Mesendoderm (in vitro differentiated cells): Measurements from ENCODE around the gene IPCEF1.
"Not testable (repeated sequence)": the region's sequence is repeated elsewhere in the genome, so short reads cannot be mapped to it uniquely, and the experiment has no call there.

Experiments
- DNase-seq: peaks from one replicate; pipeline ENCODE4 v3.0.0; 2013
- H2AK5ac ChIP-seq: 2 replicates; pipeline ENCODE4 v1.6.1; 2013; ENCODE audit warnings: low read length, inconsistent platforms
- H2BK120ac ChIP-seq: 2 replicates; pipeline ENCODE4 v1.6.1; 2013; ENCODE audit warnings: low read depth, mild to moderate bottlenecking, low read length, moderate library complexity, mixed read lengths
- H2BK15ac ChIP-seq: replicated peaks from 2 replicates; pipeline ENCODE4 v1.6.1; 2013; ENCODE audit warnings: low read depth, mild to moderate bottlenecking, moderate library complexity
- H2BK5ac ChIP-seq: 2 replicates; pipeline ENCODE4 v1.6.1; 2013; ENCODE audit warnings: low read length, inconsistent platforms
- H3K18ac ChIP-seq: 2 replicates; pipeline ENCODE4 v1.6.1; 2013; ENCODE audit warnings: mild to moderate bottlenecking, low read length, mixed read lengths
- H3K23ac ChIP-seq: one replicate; pipeline ENCODE4 v1.6.1; 2013; ENCODE audit warnings: low read length
- H3K27ac ChIP-seq: 2 replicates; pipeline ENCODE4 v1.5.1; 2013; ENCODE audit warnings: low read depth, mild to moderate bottlenecking, inconsistent platforms, low read length, moderate library complexity
- H3K27me3 ChIP-seq: 2 replicates; pipeline ENCODE4 v1.6.1; 2013; ENCODE audit warnings: low read length, control low read depth, mild to moderate bottlenecking, inconsistent platforms; ENCODE audit not compliant: insufficient read depth, poor library complexity
- H3K36me3 ChIP-seq: 2 replicates; pipeline ENCODE4 v1.6.1; 2013; ENCODE audit warnings: low read length, inconsistent platforms; ENCODE audit not compliant: control insufficient read depth, insufficient read depth
- H3K4ac ChIP-seq: one replicate; pipeline ENCODE4 v1.6.1; 2013; ENCODE audit warnings: low read depth, mild to moderate bottlenecking, low read length, moderate library complexity
- H3K4me1 ChIP-seq: 2 replicates; pipeline ENCODE4 v1.6.1; 2013; ENCODE audit warnings: low read depth, low read length, inconsistent platforms; ENCODE audit not compliant: control insufficient read depth
- H3K4me2 ChIP-seq: 2 replicates; pipeline ENCODE4 v1.6.1; 2013; ENCODE audit warnings: low read length
- H3K4me3 ChIP-seq: 2 replicates; pipeline ENCODE4 v1.5.1; 2013; ENCODE audit warnings: mild to moderate bottlenecking, low read length
- H3K56ac ChIP-seq: one replicate; pipeline ENCODE4 v1.6.1; 2013; ENCODE audit warnings: low read length
- H3K79me1 ChIP-seq: 2 replicates; pipeline ENCODE4 v1.6.1; 2013; ENCODE audit warnings: low read length, inconsistent platforms
- H3K79me2 ChIP-seq: 2 replicates; pipeline ENCODE4 v1.6.1; 2013; ENCODE audit warnings: mild to moderate bottlenecking, low read length; ENCODE audit not compliant: control insufficient read depth, insufficient read depth
- H3K9ac ChIP-seq: 2 replicates; pipeline ENCODE4 v1.6.1; 2013; ENCODE audit warnings: low read length, inconsistent platforms
- H4K5ac ChIP-seq: one replicate; pipeline ENCODE4 v1.6.1; 2013; ENCODE audit warnings: low read length
- H4K8ac ChIP-seq: one replicate; pipeline ENCODE4 v1.6.1; 2013; ENCODE audit warnings: low read depth, mild to moderate bottlenecking, control low read depth, low read length, moderate library complexity
- WGBS: extraction: QIAGEN DNeasy Blood & Tissue Kit; methylation state at CpG from one replicate; pipeline ENCODE4 v1.1.7; 2013; ENCODE audit warnings: low lambda C conversion rate, missing lambda C conversion rate; ENCODE audit not compliant: insufficient coverage; ENCODE audit errors: extremely low coverage; 5-methylcytosine and 5-hydroxymethylcytosine counted together

IPCEF1 gene

GRCh38 chr6:154306696-154307095 lies 49.9 kb downstream of the IPCEF1 start:
- no peak overlapping the region for H2BK15ac ChIP-seq
- no peak overlapping the region for H2BK120ac ChIP-seq
- no peak overlapping the region for H3K27ac ChIP-seq
- H3K4me3 ChIP-seq, result no peak overlapping the region
- no peak overlapping the region for H3K23ac ChIP-seq
- no peaks in the 10 kb centered on the region for H3K27me3 ChIP-seq
- no peaks in the 10 kb centered on the region for H3K36me3 ChIP-seq
- no peak overlapping the region for H4K5ac ChIP-seq
- no peak overlapping the region for H3K4me2 ChIP-seq
- no peak overlapping the region for H3K9ac ChIP-seq
- H3K4me1 ChIP-seq, result no peaks in the 10 kb centered on the region
- H2AK5ac ChIP-seq, result no peak overlapping the region
- H2BK5ac ChIP-seq, result no peak overlapping the region
- DNase-seq, result no peak
- no peaks in the 10 kb centered on the region for H3K79me1 ChIP-seq
- no peak overlapping the region for H4K8ac ChIP-seq
- H3K4ac ChIP-seq, result no peak overlapping the region
- WGBS, result no CpG with 5 or more reads among the region's 4 CpGs
- H3K79me2 ChIP-seq, result no peaks in the 10 kb centered on the region
- H3K18ac ChIP-seq, result no peak overlapping the region
- no peak overlapping the region for H3K56ac ChIP-seq

GRCh38 chr6:154304191-154304590 lies 52.4 kb downstream of the IPCEF1 start:
- H2BK15ac ChIP-seq, result no peak overlapping the region
- H3K18ac ChIP-seq, result no peak overlapping the region
- no peak overlapping the region for H3K56ac ChIP-seq
- H3K79me2 ChIP-seq, result no peaks in the 10 kb centered on the region
- no peak overlapping the region for H3K4me2 ChIP-seq
- H4K5ac ChIP-seq, result no peak overlapping the region
- H2BK120ac ChIP-seq, result no peak overlapping the region
- H4K8ac ChIP-seq, result no peak overlapping the region
- WGBS, result no CpG with 5 or more reads among the region's 1 CpG
- no peaks in the 10 kb centered on the region for H3K4me1 ChIP-seq
- no peak overlapping the region for H3K23ac ChIP-seq
- no peak for DNase-seq
- H2BK5ac ChIP-seq, result no peak overlapping the region
- no peaks in the 10 kb centered on the region for H3K79me1 ChIP-seq
- H3K36me3 ChIP-seq, result no peaks in the 10 kb centered on the region
- no peaks in the 10 kb centered on the region for H3K27me3 ChIP-seq
- H3K9ac ChIP-seq, result no peak overlapping the region
- no peak overlapping the region for H2AK5ac ChIP-seq
- H3K4me3 ChIP-seq, result no peak overlapping the region
- H3K27ac ChIP-seq, result no peak overlapping the region
- no peak overlapping the region for H3K4ac ChIP-seq

- H3K79me2 ChIP-seq, H2AK5ac ChIP-seq, H3K4me2 ChIP-seq, DNase-seq, H2BK120ac ChIP-seq, H3K4ac ChIP-seq, H3K18ac ChIP-seq, H3K27me3 ChIP-seq, H3K23ac ChIP-seq, H4K8ac ChIP-seq, H3K9ac ChIP-seq, H3K4me1 ChIP-seq, H3K56ac ChIP-seq, H4K5ac ChIP-seq, H3K27ac ChIP-seq, H2BK5ac ChIP-seq, H3K36me3 ChIP-seq, H2BK15ac ChIP-seq, H3K4me3 ChIP-seq, H3K79me1 ChIP-seq: not testable (repeated sequence)
- no CpG with 5 or more reads among the region's 4 CpGs for WGBS
Measured at GRCh38 chr6:154303642-154304041, 53.0 kb downstream of the IPCEF1 start.

- H3K18ac ChIP-seq, result no peak overlapping the region
- H2BK5ac ChIP-seq, result no peak overlapping the region
- no peak overlapping the region for H3K9ac ChIP-seq
- no peak overlapping the region for H2BK15ac ChIP-seq
- no peak overlapping the region for H3K4me3 ChIP-seq
- H3K4ac ChIP-seq, result no peak overlapping the region
- H3K27ac ChIP-seq, result no peak overlapping the region
- H3K79me2 ChIP-seq, result no peaks in the 10 kb centered on the region
- H3K4me2 ChIP-seq, result no peak overlapping the region
- no peak overlapping the region for H3K56ac ChIP-seq
- H3K36me3 ChIP-seq, result no peaks in the 10 kb centered on the region
- H3K79me1 ChIP-seq, result no peaks in the 10 kb centered on the region
- no CpG with 5 or more reads among the region's 10 CpGs for WGBS
- no peak overlapping the region for H2AK5ac ChIP-seq
- no peak overlapping the region for H4K5ac ChIP-seq
- H3K23ac ChIP-seq, result no peak overlapping the region
- no peak for DNase-seq
- no peaks in the 10 kb centered on the region for H3K27me3 ChIP-seq
- H4K8ac ChIP-seq, result no peak overlapping the region
- no peaks in the 10 kb centered on the region for H3K4me1 ChIP-seq
- H2BK120ac ChIP-seq, result no peak overlapping the region
Measured at GRCh38 chr6:154301839-154302752, 54.5 kb downstream of the IPCEF1 start.

- no peaks in the 10 kb centered on the region for H3K36me3 ChIP-seq
- H3K79me2 ChIP-seq, result no peaks in the 10 kb centered on the region
- H3K56ac ChIP-seq, result no peak overlapping the region
- H3K4me2 ChIP-seq, result no peak overlapping the region
- no peak overlapping the region for H3K18ac ChIP-seq
- H2BK120ac ChIP-seq, result no peak overlapping the region
- H3K9ac ChIP-seq, result no peak overlapping the region
- no peak overlapping the region for H4K8ac ChIP-seq
- H3K27me3 ChIP-seq, result no peaks in the 10 kb centered on the region
- H3K27ac ChIP-seq, result no peak overlapping the region
- no peak overlapping the region for H2BK15ac ChIP-seq
- H3K4me3 ChIP-seq, result no peak overlapping the region
- no peak overlapping the region for H3K23ac ChIP-seq
- DNase-seq, result no peak
- H4K5ac ChIP-seq, result no peak overlapping the region
- no peaks in the 10 kb centered on the region for H3K4me1 ChIP-seq
- H3K79me1 ChIP-seq, result no peaks in the 10 kb centered on the region
- H2BK5ac ChIP-seq, result no peak overlapping the region
- WGBS, result no CpG with 5 or more reads among the region's 7 CpGs
- H2AK5ac ChIP-seq, result no peak overlapping the region
- H3K4ac ChIP-seq, result no peak overlapping the region
Measured at GRCh38 chr6:154301086-154301625, 55.4 kb downstream of the IPCEF1 start.
